Neutrophil (primary cell): Measurements from ENCODE around the gene HERPUD1.
"Not testable (repeated sequence)": the region's sequence is repeated elsewhere in the genome, so short reads cannot be mapped to it uniquely, and the experiment has no call there.

Experiments used
- H3K27ac ChIP-seq: fragments of 200-600 bp; sonication (generic); 2 replicates; pipeline ENCODE4 v1.5.1; 2016; ENCODE audit warnings: mild to moderate bottlenecking, moderate library complexity
- H3K27me3 ChIP-seq: fragments of 200-600 bp; sonication (generic); 2 replicates; pipeline ENCODE4 v1.6.0; 2016; ENCODE audit warnings: mild to moderate bottlenecking
- H3K36me3 ChIP-seq: fragments of 200-600 bp; sonication (generic); 2 replicates; pipeline ENCODE4 v1.5.1; 2017
- H3K4me1 ChIP-seq, 2 experiments: fragments of 200-600 bp in 1 of 2; sonication (generic) in 1 of 2; 1 replicate in 1 of 2; 2 replicates in 1 of 2; pipeline versions ENCODE4 v1.5.1 to v1.6.1; 2013 to 2016; ENCODE audit warnings: low read depth in 1 of 2, low read length in 1 of 2, mild to moderate bottlenecking in 1 of 2, moderate library complexity in 1 of 2; ENCODE audit not compliant: control insufficient read depth in 1 of 2, insufficient read depth in 1 of 2
- H3K4me3 ChIP-seq, 2 experiments: fragments of 200-600 bp in 1 of 2; sonication (generic) in 1 of 2; 1 replicate in 1 of 2; 2 replicates in 1 of 2; pipeline ENCODE4 v1.5.1; 2013 to 2016; ENCODE audit warnings: low read depth in 1 of 2, low read length in 1 of 2, mild to moderate bottlenecking in 1 of 2, moderate library complexity in 1 of 2
- H3K9me3 ChIP-seq: fragments of 200-600 bp; sonication (generic); 2 replicates; pipeline ENCODE4 v1.5.1; 2016
- CTCF ChIP-seq: fragments of 200-600 bp; sonication (generic); IDR thresholded peaks from 2 replicates; pipeline ENCODE4 v1.5.1; 2016; ENCODE audit warnings: antibody characterized with exemption

HERPUD1 gene, protein sequence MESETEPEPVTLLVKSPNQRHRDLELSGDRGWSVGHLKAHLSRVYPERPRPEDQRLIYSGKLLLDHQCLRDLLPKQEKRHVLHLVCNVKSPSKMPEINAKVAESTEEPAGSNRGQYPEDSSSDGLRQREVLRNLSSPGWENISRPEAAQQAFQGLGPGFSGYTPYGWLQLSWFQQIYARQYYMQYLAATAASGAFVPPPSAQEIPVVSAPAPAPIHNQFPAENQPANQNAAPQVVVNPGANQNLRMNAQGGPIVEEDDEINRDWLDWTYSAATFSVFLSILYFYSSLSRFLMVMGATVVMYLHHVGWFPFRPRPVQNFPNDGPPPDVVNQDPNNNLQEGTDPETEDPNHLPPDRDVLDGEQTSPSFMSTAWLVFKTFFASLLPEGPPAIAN

DNA sequence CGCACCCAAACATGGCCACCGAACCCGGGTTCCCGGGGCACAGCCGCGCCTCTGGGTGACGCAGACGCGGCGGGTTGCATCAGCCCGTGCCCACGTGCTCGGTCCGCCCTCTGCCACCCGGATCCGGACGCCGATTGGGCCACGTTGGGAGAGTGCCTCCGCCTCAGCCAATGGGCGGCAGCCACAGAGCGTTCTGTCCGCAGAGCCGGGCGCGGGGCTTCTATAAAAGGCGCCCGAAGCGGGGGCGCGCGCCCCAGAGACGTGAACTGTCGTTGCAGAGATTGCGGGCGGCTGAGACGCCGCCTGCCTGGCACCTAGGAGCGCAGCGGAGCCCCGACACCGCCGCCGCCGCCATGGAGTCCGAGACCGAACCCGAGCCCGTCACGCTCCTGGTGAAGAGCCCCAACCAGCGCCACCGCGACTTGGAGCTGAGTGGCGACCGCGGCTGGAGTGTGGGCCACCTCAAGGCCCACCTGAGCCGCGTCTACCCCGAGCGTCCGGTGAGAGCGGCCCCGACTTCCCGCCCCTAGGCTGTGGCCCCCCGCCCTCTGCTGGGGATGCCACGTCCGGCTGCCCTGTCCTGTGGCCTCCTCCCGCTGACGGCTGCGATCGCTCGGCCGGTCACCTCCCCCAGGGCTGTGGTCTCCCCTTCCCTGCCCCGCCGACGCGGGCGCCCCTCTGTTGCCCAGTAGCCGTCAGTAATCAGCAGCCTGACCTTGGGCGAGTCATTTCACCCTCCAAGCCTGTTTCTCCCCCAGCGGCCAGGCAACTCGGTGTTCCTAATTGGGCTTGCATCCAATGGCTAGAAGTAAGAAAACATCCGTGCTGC lies at the start of gene HERPUD1:
Gene HERPUD1 (plus strand): TSS at position 251 of the 829 bp plus-strand sequence. CDS start 103 bp downstream, at position 354.
- Histone ChIP-seq H3K4me1 (peaks cover 26 to 27% of the 10 kb centered on the region in 2 experiments), H3K9me3 (no peaks in the 10 kb centered on the region), H3K4me3 (peak within 1 kb of the TSS; percentile 68 to 89), H3K27me3 (no peaks in the 10 kb centered on the region), H3K36me3 (peaks cover 25% of the 10 kb centered on the region), H3K27ac (peak within 1 kb of the TSS; percentile 96)
- peak; percentile 68 for TF ChIP-seq CTCF

DNA sequence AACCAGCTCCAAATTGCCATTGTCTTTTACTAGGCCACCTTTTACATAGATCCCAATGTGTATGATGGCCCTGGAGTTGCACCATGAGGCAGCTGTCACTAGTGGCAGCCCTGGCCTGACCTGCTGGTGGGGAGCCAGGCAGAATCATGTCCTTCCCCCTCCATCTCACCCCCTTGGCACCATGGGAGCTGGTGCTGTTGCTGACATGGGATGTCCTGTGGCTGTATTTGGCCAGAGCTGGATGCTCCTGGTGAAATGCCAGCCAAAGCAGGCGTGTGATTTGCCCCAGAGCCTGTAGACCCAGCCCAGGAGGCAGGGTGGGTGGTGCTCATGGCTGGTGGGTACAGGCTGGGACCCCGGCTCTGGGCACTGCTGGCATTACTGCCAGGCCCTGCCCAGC lies 48.4 kb upstream of the HERPUD1 start:
- no peak for TF ChIP-seq CTCF
- no peak overlapping the region for H3K27ac ChIP-seq
- H3K27me3 ChIP-seq, result no peaks in the 10 kb centered on the region

GRCh38 chr16:56884026-56884582 lies 47.8 kb upstream of the HERPUD1 start:
- no peak overlapping the region for H3K27ac ChIP-seq
- no peaks in the 10 kb centered on the region for H3K27me3 ChIP-seq
- no peaks in the 10 kb centered on the region for H3K36me3 ChIP-seq
- H3K4me1 ChIP-seq, result no peaks in the 10 kb centered on the region
- no peaks in the 10 kb centered on the region for H3K9me3 ChIP-seq
- no peak overlapping the region for H3K4me3 ChIP-seq
- no peak for TF ChIP-seq CTCF

More for the DNA sequence above, 48.4 kb upstream of the HERPUD1 start:
- no peak overlapping the region for H3K4me3 ChIP-seq
- no peaks in the 10 kb centered on the region for H3K4me1 ChIP-seq
- H3K36me3 ChIP-seq, result no peaks in the 10 kb centered on the region
- no peaks in the 10 kb centered on the region for H3K9me3 ChIP-seq

DNA sequence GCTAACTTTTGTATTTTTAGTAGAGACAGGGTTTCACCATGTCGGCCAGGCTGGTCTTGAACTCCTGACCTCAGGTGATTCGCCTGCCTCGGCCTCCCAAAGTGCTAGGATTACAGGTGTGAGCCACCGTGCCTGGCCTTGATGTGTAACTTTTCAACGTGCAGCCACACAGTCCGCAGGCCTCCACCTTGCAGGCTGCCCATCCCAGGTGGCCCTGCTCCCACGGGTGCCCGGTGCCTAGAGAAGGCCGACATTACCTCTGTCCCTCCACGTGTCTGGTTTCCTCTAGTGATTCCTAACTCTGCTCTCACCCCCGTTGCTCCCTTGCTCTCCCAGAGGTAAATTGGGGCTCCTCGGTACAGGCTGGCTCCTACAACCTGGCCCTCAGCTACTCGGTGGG lies 47.0 kb upstream of the HERPUD1 start:
- not testable (repeated sequence) for H3K9me3 ChIP-seq, H3K36me3 ChIP-seq, H3K27me3 ChIP-seq, H3K4me3 ChIP-seq, H3K4me1 ChIP-seq, H3K27ac ChIP-seq

GRCh38 chr16:56885446-56886162 lies 46.3 kb upstream of the HERPUD1 start:
- Histone ChIP-seq H3K9me3 (no peaks in the 10 kb centered on the region), H3K27me3 (no peaks in the 10 kb centered on the region), H3K4me1 (no peaks in the 10 kb centered on the region), H3K27ac (no peak overlapping the region), H3K4me3 (no peak overlapping the region), H3K36me3 (no peaks in the 10 kb centered on the region)
- no peak for TF ChIP-seq CTCF
